Activated naive CD8-positive, alpha-beta T cell treated with anti-CD3 and anti-CD28 coated beads for 36 hours (primary cell): ENCODE measurements around the gene RPL7A. TPM values are rescaled to one million over a fixed set of nuclear protein-coding genes. Genes with fewer than 3 reads are reported as not detected.
"Not testable (repeated sequence)": the region's sequence is repeated elsewhere in the genome, so short reads cannot be mapped to it uniquely, and the experiment has no call there.

Source experiments
- DNase-seq: peaks from one replicate; pipeline ENCODE4 v3.0.0; 2021
- H3K27ac Mint-ChIP-seq: one replicate; pipeline ENCODE4 v1.8.0; 2022; ENCODE audit warnings: mild to moderate bottlenecking, moderate library complexity, mixed read lengths
- H3K27me3 Mint-ChIP-seq: one replicate; pipeline ENCODE4 v1.8.0; 2022; ENCODE audit warnings: mild to moderate bottlenecking, mixed read lengths
- H3K36me3 Mint-ChIP-seq: one replicate; pipeline ENCODE4 v1.8.0; 2021; ENCODE audit warnings: mild to moderate bottlenecking, mixed read lengths
- H3K4me1 Mint-ChIP-seq: one replicate; pipeline ENCODE4 v1.8.0; 2021; ENCODE audit warnings: mixed read lengths
- H3K4me3 Mint-ChIP-seq: one replicate; pipeline ENCODE4 v1.8.0; 2022; ENCODE audit warnings: mild to moderate bottlenecking, moderate library complexity, mixed read lengths
- H3K9me3 Mint-ChIP-seq: one replicate; pipeline ENCODE4 v1.8.0; 2022; ENCODE audit warnings: mixed read lengths
- total RNA-seq, 2 experiments: library from RNA; stranded (reverse); gene quantifications; one replicate each; pipeline ENCODE4 v1.2.3, GENCODE V29; 2021

The RPL7A gene
- total RNA-seq, 2 experiments from 2014 or later, result 3,142 to 3,195 TPM

GRCh38 chr9:133367221-133367620 is 19.2 kb downstream of the RPL7A start:
- H3K36me3 Mint-ChIP-seq, result peaks cover 40% of the 10 kb centered on the region
- no peak overlapping the region for H3K27ac Mint-ChIP-seq
- peaks cover 43% of the 10 kb centered on the region for H3K4me1 Mint-ChIP-seq
- no peaks in the 10 kb centered on the region for H3K9me3 Mint-ChIP-seq
- no peak overlapping the region for H3K4me3 Mint-ChIP-seq
- no peaks in the 10 kb centered on the region for H3K27me3 Mint-ChIP-seq
- no peak for DNase-seq

- Mint-ChIP-seq H3K9me3 (no peaks in the 10 kb centered on the region), H3K4me1 (peaks cover 49% of the 10 kb centered on the region), H3K27ac (no peak overlapping the region), H3K4me3 (no peak overlapping the region), H3K27me3 (no peaks in the 10 kb centered on the region), H3K36me3 (peaks cover 45% of the 10 kb centered on the region)
- no peak for DNase-seq
These were observed 19.8 kb downstream of the RPL7A start for GRCh38 chr9:133367778-133368177.

- DNase-seq, result no peak
- Mint-ChIP-seq H3K36me3 (peaks cover 49% of the 10 kb centered on the region), H3K27me3 (no peaks in the 10 kb centered on the region), H3K4me1 (peaks cover 54% of the 10 kb centered on the region), H3K4me3 (peak overlapping the region; percentile 60), H3K9me3 (no peaks in the 10 kb centered on the region), H3K27ac (peak overlapping the region; percentile 95)
These were observed 20.3 kb downstream of the RPL7A start for GRCh38 chr9:133368249-133368881.

GRCh38 chr9:133369422-133369821 is 21.4 kb downstream of the RPL7A start:
- Mint-ChIP-seq H3K27me3 (no peaks in the 10 kb centered on the region), H3K4me3 (peak overlapping the region; percentile 32), H3K4me1 (peaks cover 58% of the 10 kb centered on the region), H3K27ac (peak overlapping the region; percentile 95), H3K9me3 (no peaks in the 10 kb centered on the region), H3K36me3 (peaks cover 52% of the 10 kb centered on the region)
- no peak for DNase-seq

GRCh38 chr9:133369933-133370332 is 21.9 kb downstream of the RPL7A start:
- Mint-ChIP-seq H3K27me3 (no peaks in the 10 kb centered on the region), H3K9me3 (no peaks in the 10 kb centered on the region), H3K4me3 (peak overlapping the region; percentile 77), H3K4me1 (peaks cover 60% of the 10 kb centered on the region), H3K36me3 (peaks cover 55% of the 10 kb centered on the region), H3K27ac (peak overlapping the region; percentile 95)
- no peak for DNase-seq

- H3K4me1 Mint-ChIP-seq, result peaks cover 60% of the 10 kb centered on the region
- peaks cover 56% of the 10 kb centered on the region for H3K36me3 Mint-ChIP-seq
- H3K9me3 Mint-ChIP-seq, result no peaks in the 10 kb centered on the region
- peak overlapping the region; percentile 77 for H3K4me3 Mint-ChIP-seq
- H3K27me3 Mint-ChIP-seq, result no peaks in the 10 kb centered on the region
- H3K27ac Mint-ChIP-seq, result peak overlapping the region; percentile 95
- DNase-seq, result peak; percentile 49
These were observed 22.7 kb downstream of the RPL7A start for GRCh38 chr9:133370685-133371084.

- no peaks in the 10 kb centered on the region for H3K27me3 Mint-ChIP-seq
- peaks cover 56% of the 10 kb centered on the region for H3K36me3 Mint-ChIP-seq
- H3K4me3 Mint-ChIP-seq, result peak overlapping the region; percentile 77
- peak; percentile 80 for DNase-seq
- peaks cover 60% of the 10 kb centered on the region for H3K4me1 Mint-ChIP-seq
- no peaks in the 10 kb centered on the region for H3K9me3 Mint-ChIP-seq
- H3K27ac Mint-ChIP-seq, result peak overlapping the region; percentile 95
These were observed 23.3 kb downstream of the RPL7A start for GRCh38 chr9:133371261-133371711.

- H3K4me1 Mint-ChIP-seq, result peaks cover 60% of the 10 kb centered on the region
- DNase-seq, result no peak
- no peaks in the 10 kb centered on the region for H3K9me3 Mint-ChIP-seq
- H3K4me3 Mint-ChIP-seq, result peak overlapping the region; percentile 77
- H3K27ac Mint-ChIP-seq, result peak overlapping the region; percentile 95
- H3K36me3 Mint-ChIP-seq, result peaks cover 56% of the 10 kb centered on the region
- H3K27me3 Mint-ChIP-seq, result peaks cover under 1% of the 10 kb centered on the region
These were observed 24.1 kb downstream of the RPL7A start for GRCh38 chr9:133372144-133372543.

- Mint-ChIP-seq H3K27me3 (peaks cover 3% of the 10 kb centered on the region), H3K9me3 (no peaks in the 10 kb centered on the region), H3K27ac (peak overlapping the region; percentile 98), H3K4me3 (peak overlapping the region; percentile 98), H3K4me1 (peaks cover 41% of the 10 kb centered on the region), H3K36me3 (peaks cover 42% of the 10 kb centered on the region)
- DNase-seq, result no peak
These were observed 26.6 kb downstream of the RPL7A start for GRCh38 chr9:133374612-133375115.

- peak overlapping the region; percentile 98 for H3K4me3 Mint-ChIP-seq
- H3K27me3 Mint-ChIP-seq, result peaks cover 3% of the 10 kb centered on the region
- H3K9me3 Mint-ChIP-seq, result no peaks in the 10 kb centered on the region
- peak overlapping the region; percentile 98 for H3K27ac Mint-ChIP-seq
- DNase-seq, result peak; percentile 43
- peaks cover 36% of the 10 kb centered on the region for H3K36me3 Mint-ChIP-seq
- peaks cover 35% of the 10 kb centered on the region for H3K4me1 Mint-ChIP-seq
These were observed 27.2 kb downstream of the RPL7A start for GRCh38 chr9:133375116-133375723.

- DNase-seq, result peak; percentile 97
- peak within 1 kb of the TSS; percentile 98 for H3K27ac Mint-ChIP-seq
- peaks cover 29% of the 10 kb centered on the region for H3K36me3 Mint-ChIP-seq
- H3K9me3 Mint-ChIP-seq, result no peaks in the 10 kb centered on the region
- H3K4me1 Mint-ChIP-seq, result peaks cover 28% of the 10 kb centered on the region
- peak within 1 kb of the TSS; percentile 98 for H3K4me3 Mint-ChIP-seq
- H3K27me3 Mint-ChIP-seq, result peaks cover 3% of the 10 kb centered on the region
These were observed 28.0 kb downstream of the RPL7A start, which contains the start of the genes STKLD1 and SURF4 for GRCh38 chr9:133375724-133376654. Gene STKLD1 (plus strand): TSS chr9:133376366. CDS start chr9:133376474, 108 bp downstream. Gene SURF4 (minus strand): TSS chr9:133376060. CDS start chr9:133375969, 91 bp downstream.

GRCh38 chr9:133377280-133377679 is 29.3 kb downstream of the RPL7A start:
- not testable (repeated sequence) for H3K27me3 Mint-ChIP-seq, H3K27ac Mint-ChIP-seq, DNase-seq, H3K9me3 Mint-ChIP-seq
- Mint-ChIP-seq H3K36me3 (peaks cover 22% of the 10 kb centered on the region), H3K4me3 (peak overlapping the region; percentile 57), H3K4me1 (peaks cover 16% of the 10 kb centered on the region)

GRCh38 chr9:133377721-133378216 is 29.8 kb downstream of the RPL7A start:
- DNase-seq, result no peak
- Mint-ChIP-seq H3K27ac (no peak overlapping the region), H3K27me3 (peaks cover 3% of the 10 kb centered on the region), H3K4me1 (peaks cover 11% of the 10 kb centered on the region), H3K9me3 (no peaks in the 10 kb centered on the region), H3K4me3 (no peak overlapping the region), H3K36me3 (peaks cover 17% of the 10 kb centered on the region)

- H3K4me1 Mint-ChIP-seq, result peaks cover 6% of the 10 kb centered on the region
- no peak overlapping the region for H3K27ac Mint-ChIP-seq
- H3K9me3 Mint-ChIP-seq, result no peaks in the 10 kb centered on the region
- no peak overlapping the region for H3K4me3 Mint-ChIP-seq
- DNase-seq, result no peak
- H3K36me3 Mint-ChIP-seq, result peaks cover 11% of the 10 kb centered on the region
- H3K27me3 Mint-ChIP-seq, result peaks cover 3% of the 10 kb centered on the region
These were observed 30.5 kb downstream of the RPL7A start for GRCh38 chr9:133378408-133378962.
